NK-92 (cell line): ENCODE data around the gene POLRMT.
"Not testable (repeated sequence)": the region's sequence is repeated elsewhere in the genome, so short reads cannot be mapped to it uniquely, and the experiment has no call there.

Source experiments
- DNase-seq: peaks from one replicate; lab custom pipeline; 2025; ENCODE audit not compliant: unreplicated experiment; lab: John Stamatoyannopoulos, UW

The POLRMT gene

DNA sequence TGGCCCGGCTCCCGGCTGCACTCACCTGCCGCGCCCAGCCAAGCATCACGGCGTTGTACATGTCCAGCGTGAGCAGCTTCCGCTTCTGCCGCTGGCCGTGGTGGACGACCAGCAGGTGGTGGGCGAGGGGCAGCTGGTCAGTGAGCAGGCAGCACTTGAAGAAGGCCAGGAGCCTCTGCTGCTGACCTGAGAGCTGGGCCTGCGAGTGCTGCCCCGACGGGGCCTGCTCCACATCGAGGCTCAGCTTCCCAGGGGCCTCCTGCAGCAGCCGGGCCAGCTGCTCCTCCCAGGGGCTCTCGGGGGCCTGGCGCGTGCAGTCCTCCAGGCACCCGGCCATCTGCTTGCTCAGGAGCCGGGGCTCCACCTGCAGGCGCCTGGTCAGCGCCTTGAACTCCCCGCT lies 3.8 kb downstream of the POLRMT start:
- DNase-seq, result not testable (repeated sequence)

- no peak for DNase-seq
Measured at GRCh38 chr19:628168-628567, 5.2 kb downstream of the POLRMT start.

GRCh38 chr19:626566-626965 lies 6.8 kb downstream of the POLRMT start:
- not testable (repeated sequence) for DNase-seq

GRCh38 chr19:625257-625656 lies 8.1 kb downstream of the POLRMT start:
- DNase-seq, result no peak

DNA sequence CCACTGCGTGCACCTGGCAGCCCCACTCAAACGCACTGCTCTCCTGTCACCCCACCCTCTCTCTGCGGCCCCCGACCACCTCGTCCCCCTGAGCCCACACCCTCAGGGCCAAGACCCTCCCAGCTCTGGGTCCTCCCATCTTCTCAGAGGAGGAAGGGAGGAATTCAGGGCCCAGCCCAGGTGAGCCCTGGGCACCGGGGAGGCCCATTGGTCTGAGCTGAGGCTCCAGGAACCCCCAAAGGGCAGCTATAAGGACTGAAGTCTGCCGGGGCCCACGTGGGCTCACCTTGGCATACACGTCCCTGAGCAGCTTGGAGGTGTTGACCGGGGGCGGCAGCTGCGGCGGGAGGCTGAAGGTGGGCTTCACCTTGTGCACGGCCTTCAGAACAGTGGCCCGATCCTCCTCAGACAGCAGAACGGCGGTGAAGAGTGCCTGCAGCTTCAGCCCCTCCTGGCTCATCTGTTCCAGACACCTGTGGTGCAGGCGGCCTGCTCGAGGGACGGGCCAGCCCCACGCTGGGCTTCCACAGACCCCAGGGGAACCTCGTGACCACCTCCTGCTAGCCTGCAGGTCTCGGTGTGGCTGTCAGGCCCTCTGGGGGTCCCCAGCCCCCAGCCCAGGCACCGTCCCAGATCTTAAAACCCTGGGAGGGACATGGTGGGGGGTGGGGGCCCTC lies 8.8 kb downstream of the POLRMT start:
- DNase-seq, result no peak

- DNase-seq, result no peak
Measured at GRCh38 chr19:623974-624373, 9.4 kb downstream of the POLRMT start.

GRCh38 chr19:623175-623916 lies 10.0 kb downstream of the POLRMT start:
- no peak for DNase-seq

DNA sequence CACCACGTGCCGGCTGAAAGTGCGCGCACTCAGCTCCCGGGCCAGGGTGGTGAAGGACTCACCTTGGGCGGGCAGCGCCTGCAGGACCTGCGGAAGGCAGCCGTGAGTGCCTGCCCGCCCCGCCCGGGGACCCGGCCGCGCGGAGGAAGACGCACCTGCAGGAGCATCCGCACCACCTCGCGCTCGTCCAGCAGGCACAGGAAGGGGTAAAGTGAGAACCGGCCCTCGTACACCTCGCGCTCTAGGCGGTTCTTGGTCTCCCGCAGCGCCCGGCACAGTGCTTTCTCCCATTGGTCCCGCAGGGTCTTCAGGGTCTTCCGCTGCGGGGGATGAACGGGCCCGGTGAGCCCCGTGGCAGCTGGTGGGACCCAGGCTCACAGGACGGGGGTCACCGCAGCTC lies 10.7 kb downstream of the POLRMT start:
- DNase-seq, result no peak

DNA sequence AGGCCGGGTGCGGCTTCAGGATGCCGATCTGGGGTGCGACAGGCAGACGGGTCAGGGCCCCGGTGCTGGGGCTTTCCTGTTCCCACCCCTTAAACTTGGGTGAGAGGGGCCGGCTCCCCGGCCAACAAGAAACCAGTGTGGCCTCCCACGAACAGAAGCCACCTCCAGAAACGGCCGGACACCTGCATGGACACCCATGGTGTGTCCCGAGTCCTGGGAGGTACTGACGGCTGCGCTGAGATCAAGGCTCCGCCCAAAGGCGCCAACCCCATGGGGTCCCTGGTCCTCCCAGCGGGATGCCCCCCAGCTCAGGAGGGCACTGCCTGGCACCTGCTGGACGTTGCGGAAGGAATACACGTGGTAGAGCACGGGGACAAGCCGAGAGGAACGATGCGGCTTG lies 11.5 kb downstream of the POLRMT start:
- no peak for DNase-seq

- DNase-seq, result not testable (repeated sequence)
Measured at GRCh38 chr19:621191-621590, 12.1 kb downstream of the POLRMT start.

- DNase-seq, result no peak
Measured at GRCh38 chr19:620166-620862, 13.0 kb downstream of the POLRMT start.

- no peak for DNase-seq
Measured at GRCh38 chr19:619286-620002, 13.9 kb downstream of the POLRMT start.

DNA sequence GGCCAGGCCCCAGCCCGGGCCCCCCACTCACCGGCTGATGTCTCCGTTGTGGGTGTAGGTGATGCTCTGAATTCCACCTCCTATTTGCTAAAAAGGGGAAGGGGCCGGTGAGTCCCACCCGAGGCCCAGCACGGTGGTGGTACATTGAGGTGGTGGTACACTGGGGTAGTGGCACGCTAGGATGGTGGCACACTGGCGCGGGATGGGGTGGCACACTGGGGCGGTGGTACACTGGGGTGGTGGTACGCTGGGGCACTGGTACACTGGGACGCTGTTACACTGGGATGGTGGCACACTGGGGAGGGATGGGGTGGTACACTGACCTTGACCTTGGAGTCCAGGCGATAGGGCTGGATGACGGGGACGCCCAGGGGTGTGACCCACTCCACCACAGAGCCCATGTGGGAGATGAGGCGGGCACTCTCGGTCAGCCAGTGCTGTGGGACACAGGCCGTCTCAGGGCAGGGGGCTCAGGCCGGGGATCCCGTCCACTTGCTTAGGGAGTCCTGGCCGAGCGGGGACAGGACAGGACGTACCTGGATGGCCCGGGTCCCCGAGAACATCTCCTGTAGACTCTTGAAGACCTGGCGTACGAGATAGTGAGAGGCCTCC lies 14.6 kb downstream of the POLRMT start:
- no peak for DNase-seq

GRCh38 chr19:618247-618619 lies 15.1 kb downstream of the POLRMT start:
- no peak for DNase-seq

DNA sequence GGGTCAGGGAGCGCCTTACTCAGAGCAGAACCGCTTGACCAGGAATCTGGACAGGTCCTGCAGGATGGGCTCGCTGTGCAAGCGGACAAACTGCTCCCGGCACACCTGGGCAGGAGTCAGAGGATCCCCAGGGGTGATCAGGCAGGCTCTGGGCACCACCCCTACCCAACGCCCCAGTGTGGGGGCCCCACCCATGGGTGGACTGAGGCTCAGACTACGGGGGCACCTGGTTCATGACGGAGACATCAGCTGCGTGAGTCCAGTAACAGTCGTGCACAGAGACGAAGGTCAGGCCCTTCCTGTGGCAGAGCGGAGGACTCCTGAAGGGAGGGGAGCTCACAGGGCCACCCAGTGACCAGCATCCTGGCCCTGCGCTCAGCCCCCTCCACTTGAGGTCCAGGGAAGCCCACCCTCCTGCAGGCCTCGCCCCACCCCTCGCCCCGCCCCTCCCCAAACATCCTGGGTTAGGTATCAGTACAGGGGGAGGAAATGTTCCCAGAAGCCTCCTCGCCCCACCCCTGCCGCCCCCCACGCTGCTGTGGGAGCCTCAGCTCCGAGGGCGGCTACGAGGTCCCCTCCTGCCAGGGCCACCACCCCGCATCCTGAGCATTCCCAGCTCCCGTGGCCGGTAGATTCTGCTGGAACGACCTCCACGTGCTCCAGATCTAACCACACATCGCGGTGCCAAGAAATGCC lies 15.6 kb downstream of the POLRMT start:
- no peak for DNase-seq

- DNase-seq, result no peak
Measured at GRCh38 chr19:616747-617526, 16.4 kb downstream of the POLRMT start.

- DNase-seq, result no peak
Measured at GRCh38 chr19:616062-616700, 17.2 kb downstream of the POLRMT start.

DNA sequence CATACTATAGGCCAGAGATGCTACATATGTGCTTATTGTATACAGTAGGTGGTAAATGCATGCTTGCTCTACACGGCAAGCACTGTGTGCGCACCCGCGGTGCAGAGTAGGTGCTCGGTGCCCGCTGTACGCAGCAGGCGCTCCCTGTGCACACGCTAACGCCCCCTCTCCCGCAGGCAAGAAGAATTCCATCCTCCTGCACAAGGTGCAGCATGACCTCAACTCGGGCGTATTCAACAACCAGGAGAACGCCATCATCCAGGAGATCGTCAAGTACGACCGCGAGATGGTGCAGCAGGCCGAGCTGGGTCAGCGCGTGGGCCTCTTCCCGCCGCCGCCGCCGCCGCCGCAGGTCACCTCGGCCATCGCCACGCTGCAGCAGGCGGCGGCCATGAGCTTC lies 17.7 kb downstream of the POLRMT start:
- DNase-seq, result no peak
